Keratinocyte (primary cell): ENCODE measurements around the gene THAP2. TPM values are rescaled to one million over a fixed set of nuclear protein-coding genes. Genes with fewer than 3 reads are reported as not detected.

ENCODE experiments used
- DNase-seq: peaks from one replicate; pipeline ENCODE4 v3.0.0-alpha.2; 2011; ENCODE audit warnings: low read depth, missing footprints, low spot score
- FAIRE-seq: peaks from 2 replicates; lab custom pipeline; 2011; peaks lifted over from hg19 to GRCh38; lab: Jason Lieb, UNC
- H2AFZ ChIP-seq: 2 replicates; pipeline ENCODE4 v1.6.0; 2012; ENCODE audit warnings: low read length, control low read depth, inconsistent platforms; ENCODE audit not compliant: control insufficient read depth
- H3K27ac ChIP-seq: 2 replicates; pipeline ENCODE4 v1.5.1; 2011; ENCODE audit warnings: low read length; ENCODE audit not compliant: control insufficient read depth, insufficient read depth
- H3K27me3 ChIP-seq: 3 replicates; pipeline ENCODE4 v1.6.0; 2011; ENCODE audit warnings: low read length; ENCODE audit not compliant: control insufficient read depth, insufficient read depth; ENCODE audit errors: extremely low read depth
- H3K36me3 ChIP-seq, 2 experiments: 2 replicates in 1 of 2; 3 replicates in 1 of 2; pipeline ENCODE4 v1.5.1; 2011; ENCODE audit warnings: low read length in 2 of 2, mild to moderate bottlenecking in 1 of 2; ENCODE audit not compliant: control insufficient read depth in 2 of 2, insufficient read depth in 2 of 2; ENCODE audit errors: extremely low read depth in 1 of 2
- H3K4me1 ChIP-seq: 3 replicates; pipeline ENCODE4 v1.5.1; 2011; ENCODE audit warnings: low read length; ENCODE audit not compliant: control insufficient read depth, insufficient read depth; ENCODE audit errors: extremely low read depth
- H3K4me2 ChIP-seq: 3 replicates; pipeline ENCODE4 v1.6.0; 2011; ENCODE audit warnings: low read depth, low read length; ENCODE audit not compliant: control insufficient read depth, insufficient read depth; ENCODE audit errors: extremely low read depth
- H3K4me3 ChIP-seq, 3 experiments: fragments of 200-600 bp in 1 of 3; sonication (generic) in 1 of 3; 2 replicates in 2 of 3; 3 replicates in 1 of 3; pipeline ENCODE4 v1.5.1; 2011 to 2016; ENCODE audit warnings: low read length in 3 of 3, mild to moderate bottlenecking in 3 of 3, control low read depth in 2 of 3, inconsistent platforms in 1 of 3, low read depth in 1 of 3, mixed read lengths in 1 of 3, mixed run types in 1 of 3, moderate library complexity in 1 of 3; ENCODE audit not compliant: control insufficient read depth in 2 of 3, insufficient read depth in 2 of 3; ENCODE audit errors: extremely low read depth in 1 of 3
- H3K79me2 ChIP-seq: 2 replicates; pipeline ENCODE4 v1.6.0; 2012; ENCODE audit warnings: low read length; ENCODE audit not compliant: control insufficient read depth, insufficient read depth
- H3K9ac ChIP-seq: 3 replicates; pipeline ENCODE4 v1.6.0; 2011; ENCODE audit warnings: low read length; ENCODE audit not compliant: control insufficient read depth, insufficient read depth; ENCODE audit errors: extremely low read depth
- H3K9me1 ChIP-seq: 3 replicates; pipeline ENCODE4 v1.6.0; 2011; ENCODE audit warnings: low read length; ENCODE audit not compliant: control insufficient read depth, insufficient read depth; ENCODE audit errors: extremely low read depth
- H3K9me3 ChIP-seq: 2 replicates; pipeline ENCODE4 v1.5.1; 2012; ENCODE audit warnings: low read depth, low read length; ENCODE audit not compliant: control insufficient read depth
- H4K20me1 ChIP-seq: 3 replicates; pipeline ENCODE4 v1.6.0; 2011; ENCODE audit warnings: low read length; ENCODE audit not compliant: control insufficient read depth, insufficient read depth; ENCODE audit errors: extremely low read depth
- EZH2 ChIP-seq: IDR thresholded peaks from one replicate; pipeline ENCODE4 v1.6.1; 2012; ENCODE audit warnings: inconsistent platforms, mild to moderate bottlenecking, low read length, moderate library complexity
- dilution Hi-C: fragments of 300-500 bp; cut with MboI; formaldehyde crosslinking; loops from one replicate; pipeline ENCODE4 v1.7.0; 2020; ENCODE audit warnings: low sequenced_read_pairs; ENCODE audit not compliant: extremely low pct_ligation_motif_present
- polyA plus RNA-seq, 5 experiments: library from polyadenylated mRNA; depleted of rRNA in 3 of 5; stranded (reverse) in 3 of 5; stranded (forward) in 1 of 5; unstranded in 1 of 5; fragments of >200 nt; gene quantifications; 1 replicate in 1 of 5; 2 replicates in 3 of 5; 3 replicates in 1 of 5; pipeline versions ENCODE4 v1.2.1 to v1.2.3, GENCODE V29; 2011 to 2012; ENCODE audit warnings: missing spikeins in 2 of 5, low read depth in 1 of 5, low replicate concordance in 1 of 5
- TF ChIP-seq, protein P1 (sequence below), 3 experiments: IDR thresholded peaks in 1 of 3; conservative IDR thresholded peaks in 1 of 3; optimal IDR thresholded peaks in 1 of 3; 2 replicates in 2 of 3; 3 replicates in 1 of 3; pipeline versions ENCODE3 to v1.5.1; 2011; ENCODE audit warnings: low read length in 3 of 3, mild to moderate bottlenecking in 3 of 3, moderate library complexity in 2 of 3, control low read depth in 1 of 3, inconsistent platforms in 1 of 3; ENCODE audit not compliant: insufficient read depth in 2 of 3; ENCODE audit errors: extremely low read depth in 1 of 3

The THAP2 gene
- polyA plus RNA-seq, 1 donor (not counting 4 experiments of a cell fraction or from before 2014, with no cell fraction given), result 4.4 TPM

GRCh38 chr12:71710276-71711125, 46.4 kb downstream of the THAP2 start:
- H3K27ac ChIP-seq, result peak overlapping the region; percentile 82
- dilution Hi-C loops, result no loop called here
- no peaks in the 10 kb centered on the region for H3K36me3 ChIP-seq
- no peaks in the 10 kb centered on the region for H3K27me3 ChIP-seq
- DNase-seq, result peak; percentile 75
- H2AFZ ChIP-seq, result peak overlapping the region; percentile 78
- peaks cover 29% of the 10 kb centered on the region for H3K4me1 ChIP-seq
- peak overlapping the region; percentile 67 for H3K4me2 ChIP-seq
- TF ChIP-seq, protein P1, sequence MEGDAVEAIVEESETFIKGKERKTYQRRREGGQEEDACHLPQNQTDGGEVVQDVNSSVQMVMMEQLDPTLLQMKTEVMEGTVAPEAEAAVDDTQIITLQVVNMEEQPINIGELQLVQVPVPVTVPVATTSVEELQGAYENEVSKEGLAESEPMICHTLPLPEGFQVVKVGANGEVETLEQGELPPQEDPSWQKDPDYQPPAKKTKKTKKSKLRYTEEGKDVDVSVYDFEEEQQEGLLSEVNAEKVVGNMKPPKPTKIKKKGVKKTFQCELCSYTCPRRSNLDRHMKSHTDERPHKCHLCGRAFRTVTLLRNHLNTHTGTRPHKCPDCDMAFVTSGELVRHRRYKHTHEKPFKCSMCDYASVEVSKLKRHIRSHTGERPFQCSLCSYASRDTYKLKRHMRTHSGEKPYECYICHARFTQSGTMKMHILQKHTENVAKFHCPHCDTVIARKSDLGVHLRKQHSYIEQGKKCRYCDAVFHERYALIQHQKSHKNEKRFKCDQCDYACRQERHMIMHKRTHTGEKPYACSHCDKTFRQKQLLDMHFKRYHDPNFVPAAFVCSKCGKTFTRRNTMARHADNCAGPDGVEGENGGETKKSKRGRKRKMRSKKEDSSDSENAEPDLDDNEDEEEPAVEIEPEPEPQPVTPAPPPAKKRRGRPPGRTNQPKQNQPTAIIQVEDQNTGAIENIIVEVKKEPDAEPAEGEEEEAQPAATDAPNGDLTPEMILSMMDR (optimal IDR thresholded peaks at IDR 0.05 in 1 of 3, IDR thresholded peaks at IDR 0.05 in 1 of 3, conservative IDR thresholded peaks at IDR 0.05 in 1 of 3; ENCODE audit: extremely low read depth in 1 of 3, insufficient read depth in 2 of 3, low read length in 3 of 3), result no peak
- TF ChIP-seq EZH2, result no peak
- no peak overlapping the region for H3K9ac ChIP-seq
- H4K20me1 ChIP-seq, result no peaks in the 10 kb centered on the region
- no peaks in the 10 kb centered on the region for H3K9me3 ChIP-seq
- FAIRE-seq, result peak; percentile 99
- H3K4me3 ChIP-seq, result no peak overlapping the region
- no peaks in the 10 kb centered on the region for H3K9me1 ChIP-seq
- no peaks in the 10 kb centered on the region for H3K79me2 ChIP-seq

GRCh38 chr12:71718611-71719010, 54.5 kb downstream of the THAP2 start:
- H3K79me2 ChIP-seq, result no peaks in the 10 kb centered on the region
- H2AFZ ChIP-seq, result no peak overlapping the region
- no peak for TF ChIP-seq EZH2
- TF ChIP-seq, protein P1 (optimal IDR thresholded peaks at IDR 0.05 in 1 of 3, IDR thresholded peaks at IDR 0.05 in 1 of 3, conservative IDR thresholded peaks at IDR 0.05 in 1 of 3; ENCODE audit: extremely low read depth in 1 of 3, insufficient read depth in 2 of 3, low read length in 3 of 3), result no peak
- H3K27ac ChIP-seq, result no peak overlapping the region
- H3K4me3 ChIP-seq, result no peak overlapping the region
- no peak overlapping the region for H3K4me2 ChIP-seq
- DNase-seq (no peak), FAIRE-seq (peak; percentile 52)
- H3K27me3 ChIP-seq, result no peaks in the 10 kb centered on the region
- H3K9me3 ChIP-seq, result no peaks in the 10 kb centered on the region
- peaks cover 18% of the 10 kb centered on the region for H3K4me1 ChIP-seq
- no peaks in the 10 kb centered on the region for H4K20me1 ChIP-seq
- no peaks in the 10 kb centered on the region for H3K36me3 ChIP-seq
- no peaks in the 10 kb centered on the region for H3K9me1 ChIP-seq
- dilution Hi-C loops, result no loop called here
- no peak overlapping the region for H3K9ac ChIP-seq
